Effector memory CD4-positive, alpha-beta T cell (primary cell): ENCODE results near the gene SPATS1.
"Not testable (repeated sequence)": the region's sequence is repeated elsewhere in the genome, so short reads cannot be mapped to it uniquely, and the experiment has no call there.

Experiments used
- DNase-seq, 3 donors: peaks; one replicate each; pipeline ENCODE4 v3.0.0-alpha.2; 2020
- H3K27ac ChIP-seq: 2 replicates; pipeline ENCODE4 v1.7.0; 2013; ENCODE audit warnings: mild to moderate bottlenecking, low read length, moderate library complexity; ENCODE audit not compliant: insufficient read depth, poor library complexity, severe bottlenecking
- H3K27me3 ChIP-seq: replicated peaks from 2 replicates; pipeline ENCODE4 v1.7.0; 2013; ENCODE audit warnings: mild to moderate bottlenecking, low read length; ENCODE audit not compliant: insufficient read depth, control insufficient read depth, poor library complexity, severe bottlenecking
- H3K36me3 ChIP-seq: 2 replicates; pipeline ENCODE4 v1.7.0; 2013; ENCODE audit warnings: mild to moderate bottlenecking, low read length, moderate library complexity; ENCODE audit not compliant: control insufficient read depth, insufficient read depth
- H3K4me1 ChIP-seq: 2 replicates; pipeline ENCODE4 v1.7.0; 2013; ENCODE audit warnings: low read length, mild to moderate bottlenecking; ENCODE audit not compliant: control insufficient read depth, insufficient read depth, poor library complexity, severe bottlenecking
- H3K4me3 ChIP-seq: 2 replicates; pipeline ENCODE4 v1.7.0; 2013; ENCODE audit warnings: low read length, low read depth, mild to moderate bottlenecking; ENCODE audit not compliant: insufficient read depth, poor library complexity, severe bottlenecking
- H3K9me3 ChIP-seq: 2 replicates; pipeline ENCODE4 v1.7.0; 2013; ENCODE audit warnings: mild to moderate bottlenecking, low read length, moderate library complexity; ENCODE audit not compliant: control insufficient read depth

The SPATS1 gene

DNA sequence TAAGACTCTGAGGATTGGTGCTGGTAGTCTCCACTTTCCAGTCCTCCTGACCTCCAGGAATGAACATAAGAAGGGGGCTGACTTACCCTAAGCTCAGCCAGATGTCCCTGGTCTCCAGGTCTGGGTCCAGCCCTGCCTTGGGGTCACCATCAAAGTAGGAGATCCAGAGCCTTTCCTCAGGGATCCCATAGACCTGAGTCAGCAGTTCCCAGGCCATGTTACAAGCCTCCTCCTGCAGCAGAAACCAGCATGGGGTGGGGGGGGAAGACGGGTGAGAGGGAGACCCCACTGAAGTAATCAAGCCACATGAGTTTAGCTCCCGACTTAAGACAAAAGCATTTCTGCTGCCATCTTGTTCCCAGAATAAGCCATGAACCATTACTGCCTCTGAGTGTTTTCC lies 31.1 kb upstream of the SPATS1 start:
- H3K9me3 ChIP-seq = no peaks in the 10 kb centered on the region
- no peak overlapping the region for H3K27ac ChIP-seq
- peaks cover 45% of the 10 kb centered on the region for H3K36me3 ChIP-seq
- no peaks in the 10 kb centered on the region for H3K27me3 ChIP-seq
- peaks cover 11% of the 10 kb centered on the region for H3K4me1 ChIP-seq
- no peak overlapping the region for H3K4me3 ChIP-seq
- DNase-seq = no peak

DNA sequence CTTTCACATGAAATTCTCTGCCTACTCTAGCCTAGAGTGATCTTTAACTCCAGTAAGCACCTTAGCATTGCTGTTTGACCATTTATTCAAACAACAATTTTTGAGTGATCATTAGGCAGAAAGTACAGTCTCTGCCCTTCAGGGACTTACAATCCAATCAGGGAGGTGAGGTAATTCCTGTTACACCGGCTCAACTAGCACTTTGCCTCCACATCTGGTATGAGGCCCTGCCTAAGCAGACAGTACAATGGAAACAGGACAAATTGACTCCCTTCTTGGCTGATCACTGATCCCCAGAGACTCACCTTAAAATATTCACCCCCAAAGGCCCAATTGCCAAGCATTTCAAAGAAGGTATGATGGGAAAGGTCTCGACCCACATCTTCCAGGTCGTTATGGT lies 30.7 kb upstream of the SPATS1 start:
- no peak for DNase-seq

DNA sequence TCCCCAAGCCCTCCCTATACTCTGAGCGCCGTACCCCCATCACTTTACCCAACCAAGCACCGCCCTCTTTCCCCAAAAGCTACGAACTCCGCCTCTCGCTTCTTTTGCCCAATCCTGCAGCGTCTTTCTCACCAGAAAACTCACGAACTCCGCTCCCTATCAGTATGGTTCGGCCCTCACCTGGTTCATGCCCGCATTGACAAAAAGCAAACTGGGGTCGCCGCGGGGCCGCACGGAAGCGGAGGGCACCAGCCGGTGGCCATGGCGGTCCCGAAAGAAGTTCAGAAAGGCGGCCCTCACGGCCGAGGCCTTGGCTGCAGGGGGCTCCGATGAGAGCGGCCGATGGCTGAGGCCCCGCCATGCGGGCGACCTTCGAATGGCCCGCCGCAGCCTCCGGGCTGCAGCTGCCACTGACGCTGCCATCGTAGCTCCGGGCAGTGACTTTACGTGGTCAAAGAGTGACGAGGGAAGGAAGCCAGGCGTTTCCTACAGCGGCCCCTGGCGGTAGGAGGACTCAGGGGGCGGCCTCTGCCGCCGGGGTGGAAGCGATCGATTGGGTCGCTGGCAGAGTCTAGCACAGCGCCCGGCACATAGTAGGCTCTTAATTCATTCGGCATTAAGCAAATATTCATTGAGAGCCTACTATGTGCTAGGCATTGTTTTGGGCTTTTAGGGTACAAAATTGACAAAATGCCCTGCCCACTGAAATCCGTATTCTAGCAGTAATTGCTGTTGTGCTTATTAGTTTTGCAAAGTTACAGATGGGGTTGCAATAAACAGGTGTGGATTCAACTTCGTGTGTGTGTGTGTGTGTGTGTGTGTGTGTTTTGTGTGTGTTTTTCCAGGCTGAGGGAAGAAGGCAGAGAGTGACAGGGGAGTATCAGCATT lies 29.3 kb upstream of the SPATS1 start, which contains the start of gene AARS2:
Gene AARS2 (minus strand): TSS at position 447 of the 888 bp plus-strand sequence. CDS start 24 bp downstream, at position 423.
- Histone ChIP-seq H3K4me3 (peak within 1 kb of the TSS; percentile 96), H3K27ac (peak within 1 kb of the TSS; percentile 84), H3K9me3 (no peaks in the 10 kb centered on the region), H3K36me3 (peaks cover 34% of the 10 kb centered on the region), H3K27me3 (no peaks in the 10 kb centered on the region), H3K4me1 (peaks cover 11% of the 10 kb centered on the region)
- DNase-seq = peak; percentile 71 to 82 (median 79)

More for the DNA sequence above, 30.7 kb upstream of the SPATS1 start:
- no peaks in the 10 kb centered on the region for H3K9me3 ChIP-seq
- no peaks in the 10 kb centered on the region for H3K27me3 ChIP-seq
- no peak overlapping the region for H3K27ac ChIP-seq
- peaks cover 11% of the 10 kb centered on the region for H3K4me1 ChIP-seq
- H3K36me3 ChIP-seq = peaks cover 43% of the 10 kb centered on the region
- H3K4me3 ChIP-seq = no peak overlapping the region

DNA sequence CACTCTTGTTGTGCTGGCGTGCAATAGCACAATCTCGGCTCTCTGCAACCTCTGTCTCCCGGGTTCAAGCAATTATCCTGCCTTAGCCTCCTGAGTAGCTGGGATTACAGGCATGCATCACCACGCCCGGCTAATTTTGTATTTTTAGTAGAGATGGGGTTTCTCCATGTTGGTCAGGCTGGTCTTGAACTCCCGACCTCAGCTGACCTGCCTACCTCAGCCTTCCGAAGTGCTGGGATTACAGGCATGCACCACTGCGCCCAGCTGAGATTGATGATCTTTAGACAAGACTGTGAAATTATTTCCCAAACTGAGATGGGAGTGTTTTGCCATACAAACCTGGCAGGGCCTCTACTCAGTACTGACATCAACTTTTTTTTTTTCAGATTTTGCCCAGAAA lies 27.8 kb upstream of the SPATS1 start:
- H3K9me3 ChIP-seq, H3K27ac ChIP-seq, H3K4me3 ChIP-seq, H3K27me3 ChIP-seq, DNase-seq: not testable (repeated sequence)
- Histone ChIP-seq H3K36me3 (peaks cover 21% of the 10 kb centered on the region), H3K4me1 (peaks cover 11% of the 10 kb centered on the region)

DNA sequence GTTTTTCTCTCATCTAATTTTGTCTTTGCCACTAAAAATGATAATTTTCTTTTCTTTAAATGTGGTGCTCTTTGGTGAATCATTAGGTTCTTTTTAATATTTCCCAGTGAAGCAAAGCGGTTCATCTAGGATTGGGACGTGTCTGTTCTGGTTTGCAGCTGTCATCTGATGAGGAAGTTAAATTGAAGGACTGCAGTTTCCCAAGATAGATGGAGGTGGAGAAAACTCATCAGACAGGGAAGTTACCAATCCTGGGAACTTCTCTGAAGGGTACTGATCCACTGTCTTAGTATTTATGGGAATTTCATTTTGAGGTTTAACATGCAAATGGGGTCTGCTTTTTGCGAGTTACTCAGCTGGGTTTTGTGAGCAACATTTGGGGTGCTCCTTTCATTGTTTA lies 26.9 kb upstream of the SPATS1 start:
- Histone ChIP-seq H3K4me1 (peaks cover 11% of the 10 kb centered on the region), H3K9me3 (no peaks in the 10 kb centered on the region), H3K36me3 (peaks cover 13% of the 10 kb centered on the region), H3K4me3 (no peak overlapping the region), H3K27ac (no peak overlapping the region), H3K27me3 (peaks cover 2% of the 10 kb centered on the region)
- DNase-seq = no peak

DNA sequence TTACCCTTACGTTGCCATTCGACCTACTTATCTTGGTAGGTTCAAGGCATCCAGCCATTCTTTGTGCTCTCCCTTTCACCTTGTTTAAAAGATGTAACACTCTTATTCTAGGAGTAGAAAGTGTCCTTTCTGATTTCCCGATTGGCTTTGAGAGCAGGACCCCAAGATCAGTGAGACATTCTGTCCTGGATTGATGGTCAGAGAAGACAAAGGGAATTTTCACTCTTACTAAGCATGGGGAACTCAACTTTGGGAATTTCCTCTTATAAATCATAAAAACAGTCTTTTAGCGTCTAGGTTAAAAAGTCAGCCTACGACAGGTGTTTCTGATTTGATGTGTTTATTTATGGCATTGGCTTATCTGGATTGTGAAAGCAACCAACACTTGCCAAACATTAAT lies 26.5 kb upstream of the SPATS1 start:
- DNase-seq = no peak
- peaks cover 2% of the 10 kb centered on the region for H3K27me3 ChIP-seq
- no peaks in the 10 kb centered on the region for H3K9me3 ChIP-seq
- H3K4me1 ChIP-seq = peaks cover 11% of the 10 kb centered on the region
- peaks cover 8% of the 10 kb centered on the region for H3K36me3 ChIP-seq
- H3K4me3 ChIP-seq = no peak overlapping the region
- H3K27ac ChIP-seq = no peak overlapping the region

DNA sequence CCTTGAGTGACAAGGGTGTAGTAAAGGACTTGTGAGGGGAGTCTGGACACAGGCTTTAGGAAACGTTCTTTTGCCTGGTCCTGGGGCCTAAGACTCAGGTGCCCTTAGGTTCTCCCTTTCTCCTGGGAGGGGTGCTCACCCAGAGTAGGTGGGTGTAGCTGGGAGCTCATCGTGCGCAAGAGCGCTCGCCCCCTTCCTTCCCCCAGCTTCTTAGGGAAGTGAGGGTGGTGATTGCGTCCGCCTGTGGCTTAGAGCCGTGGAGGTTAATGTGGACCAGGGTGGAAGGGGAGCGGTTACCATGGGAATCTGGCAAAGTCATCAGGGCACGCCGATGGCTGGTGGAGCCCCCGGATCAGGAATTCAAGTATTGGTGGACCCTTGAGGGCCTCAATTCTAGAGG lies 26.0 kb upstream of the SPATS1 start:
- H3K27me3 ChIP-seq = peaks cover 2% of the 10 kb centered on the region
- peaks cover 11% of the 10 kb centered on the region for H3K4me1 ChIP-seq
- H3K4me3 ChIP-seq = no peak overlapping the region
- peaks cover 4% of the 10 kb centered on the region for H3K36me3 ChIP-seq
- H3K9me3 ChIP-seq = no peaks in the 10 kb centered on the region
- no peak overlapping the region for H3K27ac ChIP-seq
- no peak for DNase-seq

DNA sequence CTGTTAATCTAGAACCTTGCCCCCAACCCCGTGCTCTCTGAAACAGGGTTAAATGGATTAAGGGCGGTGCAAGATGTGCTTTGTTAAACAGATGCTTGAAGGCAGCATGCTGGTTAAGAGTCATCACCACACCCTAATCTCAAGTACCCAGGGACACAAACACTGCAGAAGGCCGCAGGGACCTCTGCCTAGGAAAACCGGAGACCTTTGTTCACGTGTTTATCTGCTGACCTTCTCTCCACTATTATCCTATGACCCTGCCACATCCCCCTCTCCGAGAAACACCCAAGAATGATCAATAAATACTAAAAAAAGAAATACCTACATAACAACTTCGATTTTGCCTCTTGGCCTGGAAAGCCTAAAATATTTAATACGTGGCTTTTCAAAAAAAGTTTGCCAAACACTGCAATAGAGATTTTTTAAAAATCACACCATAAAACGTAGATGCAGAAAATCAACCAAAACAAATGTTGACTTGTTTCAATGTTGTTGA lies 25.3 kb upstream of the SPATS1 start:
- not testable (repeated sequence) for H3K27me3 ChIP-seq, DNase-seq, H3K27ac ChIP-seq, H3K9me3 ChIP-seq, H3K36me3 ChIP-seq, H3K4me1 ChIP-seq, H3K4me3 ChIP-seq

DNA sequence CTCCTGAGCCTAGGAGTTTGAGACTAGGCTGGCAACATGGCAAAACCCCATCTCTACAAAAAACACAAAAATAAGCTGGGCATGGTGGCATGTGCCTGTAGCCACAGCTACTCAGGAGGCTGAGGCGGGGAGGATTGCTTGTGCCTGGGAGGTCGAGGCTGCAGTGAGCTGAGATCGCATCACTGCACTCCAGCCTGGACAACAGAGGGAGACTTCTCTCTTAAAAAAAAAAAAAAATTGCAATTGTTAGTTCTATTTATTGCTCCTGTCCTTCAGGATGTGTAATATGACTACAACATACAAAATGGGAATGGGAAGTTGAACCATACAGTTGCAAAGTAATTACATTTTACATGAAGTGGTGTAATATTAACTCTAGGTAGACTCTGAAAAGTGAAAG lies 21.2 kb upstream of the SPATS1 start:
- H3K36me3 ChIP-seq = no peaks in the 10 kb centered on the region
- no peaks in the 10 kb centered on the region for H3K4me1 ChIP-seq
- H3K4me3 ChIP-seq = no peak overlapping the region
- no peaks in the 10 kb centered on the region for H3K9me3 ChIP-seq
- DNase-seq = no peak
- H3K27ac ChIP-seq = no peak overlapping the region
- H3K27me3 ChIP-seq = peaks cover 2% of the 10 kb centered on the region

DNA sequence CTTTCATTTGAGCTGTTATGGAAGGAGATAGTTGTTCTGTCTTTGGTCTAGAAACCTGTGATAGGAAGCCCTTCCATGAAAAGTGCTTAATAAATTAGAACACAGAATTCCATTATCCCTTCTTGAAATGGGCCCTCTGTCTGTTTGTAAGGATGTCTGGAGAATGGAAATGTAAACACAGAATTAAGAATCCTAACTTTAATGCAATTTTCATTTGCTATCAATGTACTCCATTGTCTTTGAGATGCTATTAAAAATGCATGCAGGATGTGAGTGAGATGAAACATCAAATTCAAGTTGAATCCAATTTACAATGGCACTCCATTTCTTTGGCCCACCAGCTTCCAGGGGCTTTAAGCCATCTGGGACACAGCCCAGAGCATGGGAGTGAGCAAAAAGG lies 15.4 kb upstream of the SPATS1 start:
- Histone ChIP-seq H3K27me3 (no peaks in the 10 kb centered on the region), H3K36me3 (no peaks in the 10 kb centered on the region), H3K4me3 (no peak overlapping the region), H3K4me1 (no peaks in the 10 kb centered on the region), H3K9me3 (no peaks in the 10 kb centered on the region), H3K27ac (no peak overlapping the region)
- no peak for DNase-seq
